Inferior parietal cortex (tissue), 1 donor: ENCODE data around the gene KLHDC4.
A peak's percentile ranks its signal among the peaks of the same experiment; 100 is the strongest.
"Not testable (repeated sequence)": the region's sequence is repeated elsewhere in the genome, so short reads cannot be mapped to it uniquely, and the experiment has no call there.

Source experiments
- DNase-seq: peaks from one replicate; pipeline ENCODE4 v3.0.0-alpha.2; 2016; ENCODE audit errors: extremely low spot score

The KLHDC4 gene

GRCh38 chr16:87765776-87766484 is at the start of gene KLHDC4:
TSS of gene KLHDC4 (minus strand) at chr16:87765986. CDS start at chr16:87765890, 96 bp downstream.
- peak; percentile 88 for DNase-seq

DNA sequence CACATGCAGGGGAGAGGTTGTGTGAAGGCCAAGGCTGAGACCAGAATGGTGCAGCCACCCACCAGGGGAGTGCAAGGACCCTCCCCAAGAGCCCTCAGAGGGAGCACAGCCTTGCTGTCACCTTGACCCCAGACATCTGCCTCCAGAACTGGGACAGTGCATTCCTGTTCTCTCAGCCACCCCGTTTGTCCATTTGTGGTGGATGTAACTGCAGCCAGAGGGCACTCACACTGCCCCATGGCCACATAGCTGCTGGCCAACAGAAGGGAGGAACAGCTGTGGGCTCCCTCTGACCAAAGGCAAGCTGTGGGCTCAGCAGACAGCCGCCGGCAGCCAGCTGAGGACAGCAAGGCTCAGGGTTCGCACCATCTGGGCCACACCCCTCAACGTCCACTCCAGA is 49.8 kb upstream of the KLHDC4 start:
- no peak for DNase-seq

- no peak for DNase-seq
Observed at GRCh38 chr16:87812200-87812656, 46.4 kb upstream of the KLHDC4 start.

DNA sequence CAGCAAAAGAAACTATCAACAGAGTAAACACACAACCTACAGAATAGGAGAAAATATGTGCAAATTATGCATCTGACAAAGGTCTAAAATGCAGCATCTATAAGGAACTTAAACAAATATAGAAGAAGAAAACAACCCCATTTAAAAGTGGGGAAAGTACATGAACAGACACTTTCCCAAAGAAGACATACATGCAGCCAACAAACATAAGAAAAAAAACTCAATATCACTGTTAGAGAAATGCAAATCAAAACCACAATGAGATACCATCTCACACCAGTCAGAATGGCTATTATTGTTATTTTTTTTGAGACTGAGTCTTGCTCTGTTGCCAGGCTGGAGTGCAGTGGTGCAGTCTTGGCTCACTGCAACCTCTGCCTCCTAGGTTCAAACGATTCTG is 45.7 kb upstream of the KLHDC4 start:
- DNase-seq: not testable (repeated sequence)

GRCh38 chr16:87809150-87809902 is 43.5 kb upstream of the KLHDC4 start:
- DNase-seq: no peak

- no peak for DNase-seq
Observed at GRCh38 chr16:87808108-87808507, 42.3 kb upstream of the KLHDC4 start.

DNA sequence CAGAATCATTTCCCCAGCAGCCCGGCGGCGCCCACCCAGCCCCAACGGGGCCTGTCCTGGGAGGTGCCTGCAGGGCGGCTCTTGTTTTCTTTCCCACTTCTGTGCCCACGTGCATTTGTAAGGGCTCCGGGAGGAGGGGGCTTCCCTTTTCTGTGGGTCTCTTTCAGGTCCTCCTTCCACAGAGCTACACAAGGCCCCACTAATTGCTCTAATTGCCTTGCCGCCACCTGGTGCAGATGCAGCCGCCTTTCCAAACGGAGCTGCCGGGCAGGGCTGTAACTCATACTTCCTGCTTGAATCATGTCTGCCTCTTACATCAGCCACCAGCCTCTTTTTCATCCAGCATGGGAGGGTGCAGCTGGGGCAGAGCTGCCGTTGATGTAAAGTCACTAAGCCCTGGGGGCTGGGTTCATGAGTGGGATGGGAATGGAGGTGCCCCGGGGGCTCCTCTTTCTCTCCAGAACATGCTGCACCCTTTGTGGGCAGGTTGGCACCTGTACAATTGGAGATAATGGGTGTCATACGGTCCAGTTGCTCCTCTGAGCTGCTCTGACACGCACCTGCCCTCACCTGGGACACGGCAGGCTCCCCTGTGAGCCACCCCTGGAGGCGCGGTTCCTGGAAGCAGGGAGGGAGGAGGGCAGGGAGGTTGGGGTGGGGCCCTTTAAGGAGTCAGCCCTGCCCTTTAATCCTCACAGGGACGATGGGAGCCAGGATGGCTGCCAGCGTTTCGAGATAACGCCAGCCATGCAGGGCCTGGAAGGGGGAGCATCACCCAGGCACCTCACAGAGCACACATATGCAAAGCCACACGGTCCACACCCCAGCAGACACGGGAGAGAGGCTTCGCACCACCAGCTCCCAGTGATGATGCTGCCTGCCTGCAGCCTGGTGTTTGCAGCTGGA is 41.1 kb upstream of the KLHDC4 start:
- DNase-seq: peak; percentile 28

- DNase-seq: no peak
Observed at GRCh38 chr16:87806261-87806640, 40.5 kb upstream of the KLHDC4 start.

GRCh38 chr16:87803385-87803784 is 37.6 kb upstream of the KLHDC4 start:
- DNase-seq: no peak

GRCh38 chr16:87802670-87803069 is 36.9 kb upstream of the KLHDC4 start:
- DNase-seq: no peak

DNA sequence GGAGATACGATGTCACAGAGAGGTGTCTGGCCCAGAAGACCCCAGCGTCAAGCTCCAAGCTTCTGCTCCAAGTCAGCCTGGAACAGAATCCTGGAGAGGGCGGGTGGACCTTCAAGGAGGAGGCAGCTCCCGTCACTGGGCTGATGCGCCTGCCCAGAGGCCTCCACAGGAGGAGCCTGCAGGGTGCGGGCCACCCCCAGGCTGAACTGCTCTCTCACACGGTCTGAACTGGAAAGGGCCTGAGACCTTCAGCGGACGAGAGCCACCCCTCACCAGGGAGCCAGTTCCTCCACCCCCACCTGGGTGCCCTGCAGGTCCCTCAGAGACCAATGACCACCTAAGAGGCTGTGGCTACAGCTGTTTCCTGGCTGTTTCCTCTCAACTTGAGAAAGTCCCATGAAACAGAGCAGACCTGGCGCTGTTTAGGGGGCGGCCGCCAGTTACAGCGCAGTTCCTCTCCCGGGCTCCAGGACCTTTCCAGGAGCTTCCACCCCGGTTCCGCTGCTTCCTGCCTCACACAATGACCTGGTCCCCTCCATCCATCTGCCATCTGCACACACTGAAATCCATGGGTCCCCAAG is 36.0 kb upstream of the KLHDC4 start:
- DNase-seq: no peak

DNA sequence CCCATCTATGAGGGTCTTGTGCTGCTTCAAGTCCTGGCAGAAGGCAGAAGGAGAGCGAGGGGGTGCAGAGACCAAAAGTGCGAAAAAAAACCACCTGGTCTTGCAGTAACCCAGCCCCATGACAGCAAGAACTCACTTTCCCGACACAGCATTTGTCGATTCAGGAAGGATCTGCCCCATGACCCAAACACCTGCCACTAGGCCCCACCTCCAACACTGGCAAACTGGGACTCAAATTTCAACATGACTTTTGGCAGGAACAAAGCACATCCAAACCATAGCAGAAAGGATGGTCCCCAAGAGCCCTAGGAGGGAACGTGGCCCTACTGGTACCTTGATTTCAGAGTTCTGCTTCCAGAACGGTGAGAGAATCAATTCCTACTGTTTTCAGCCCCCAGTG is 34.7 kb upstream of the KLHDC4 start:
- DNase-seq: no peak

- no peak for DNase-seq
Observed at GRCh38 chr16:87795336-87795735, 29.6 kb upstream of the KLHDC4 start.

- DNase-seq: no peak
Observed at GRCh38 chr16:87794485-87795078, 28.8 kb upstream of the KLHDC4 start.

DNA sequence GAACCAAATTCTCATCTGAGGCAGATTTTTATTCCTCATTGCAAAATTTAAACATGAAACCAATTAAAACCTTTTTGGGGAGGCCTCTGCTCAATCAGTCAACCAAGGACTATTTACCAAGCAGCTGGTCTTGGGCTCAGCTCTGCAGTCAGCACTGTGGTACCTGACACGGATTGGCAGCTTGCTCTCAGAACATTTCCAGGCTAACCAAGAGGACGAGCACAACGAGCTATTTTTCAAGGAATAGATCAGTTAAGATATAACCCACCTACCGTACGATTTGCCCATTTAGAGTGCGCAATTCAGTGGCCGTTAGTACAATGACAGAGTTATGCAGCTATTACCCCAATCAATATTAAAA is 26.4 kb upstream of the KLHDC4 start:
- no peak for DNase-seq

- peak; percentile 53 for DNase-seq
Observed at GRCh38 chr16:87791295-87792204, 25.8 kb upstream of the KLHDC4 start.

- DNase-seq: no peak
Observed at GRCh38 chr16:87790292-87791100, 24.7 kb upstream of the KLHDC4 start.

GRCh38 chr16:87789437-87790291 is 23.9 kb upstream of the KLHDC4 start:
- no peak for DNase-seq
